Measurements from ENCODE around the gene OR5B21.

OR5B21 gene

GRCh38 chr11:58494101-58494500 lies 13.8 kb downstream of the OR5B21 start:
- DNase-seq (ENCODE audit: insufficient read length, low spot score) (no peak), FAIRE-seq (no peak)

- FAIRE-seq (no peak), DNase-seq (ENCODE audit: insufficient read length, low spot score) (no peak)
These were observed 14.2 kb downstream of the OR5B21 start for GRCh38 chr11:58493676-58494075.

- DNase-seq (ENCODE audit: insufficient read length, low spot score): no peak
- FAIRE-seq: no peak
These were observed 17.1 kb downstream of the OR5B21 start for GRCh38 chr11:58490827-58491226.

GRCh38 chr11:58487170-58487569 lies 20.7 kb downstream of the OR5B21 start:
- DNase-seq (ENCODE audit: insufficient read length, low spot score) (no peak), FAIRE-seq (no peak)

GRCh38 chr11:58485961-58486360 lies 21.9 kb downstream of the OR5B21 start:
- FAIRE-seq (no peak), DNase-seq (ENCODE audit: insufficient read length, low spot score) (no peak)

- FAIRE-seq (no peak), DNase-seq (ENCODE audit: insufficient read length, low spot score) (no peak)
These were observed 36.0 kb downstream of the OR5B21 start for GRCh38 chr11:58471892-58472291.

GRCh38 chr11:58466293-58466692 lies 41.6 kb downstream of the OR5B21 start:
- DNase-seq (ENCODE audit: insufficient read length, low spot score) (no peak), FAIRE-seq (no peak)

GRCh38 chr11:58465690-58466089 lies 42.2 kb downstream of the OR5B21 start:
- no peak for DNase-seq (ENCODE audit: insufficient read length, low spot score)
- no peak for FAIRE-seq

Data from GM19239 (cell line).